Liver (tissue), 9 donors: ENCODE measurements around the gene TMEM44. TPM values are rescaled to one million over a fixed set of nuclear protein-coding genes. Genes with fewer than 3 reads are reported as not detected.
A peak's percentile ranks its signal among the peaks of the same experiment; 100 is the strongest.

Experiments used
- DNase-seq: peaks from one replicate; pipeline ENCODE4 v3.0.0-alpha.2; 2017; ENCODE audit warnings: low spot score
- H3K27ac ChIP-seq, 2 donors: one replicate each; pipeline ENCODE4 v1.7.0; 2013; ENCODE audit warnings: inconsistent platforms in 2 of 2, low read length in 2 of 2, control low read depth in 1 of 2, low read depth in 1 of 2, mild to moderate bottlenecking in 1 of 2
- H3K27me3 ChIP-seq, 4 donors: one replicate each; pipeline versions ENCODE4 v1.6.1 to v1.7.0; 2013; ENCODE audit warnings: low read length in 3 of 4, inconsistent platforms in 1 of 4, mild to moderate bottlenecking in 1 of 4, moderate library complexity in 1 of 4; ENCODE audit not compliant: control insufficient read depth in 4 of 4, insufficient read depth in 4 of 4
- H3K36me3 ChIP-seq, 4 donors: one replicate each; pipeline versions ENCODE4 v1.6.1 to v1.7.0; 2013; ENCODE audit warnings: low read length in 3 of 4, mild to moderate bottlenecking in 3 of 4, low read depth in 1 of 4, moderate library complexity in 1 of 4; ENCODE audit not compliant: control insufficient read depth in 4 of 4, insufficient read depth in 3 of 4
- H3K4me1 ChIP-seq, 4 donors: one replicate each; pipeline versions ENCODE4 v1.6.1 to v1.7.0; 2013; ENCODE audit warnings: low read length in 3 of 4, mild to moderate bottlenecking in 3 of 4, moderate library complexity in 1 of 4; ENCODE audit not compliant: control insufficient read depth in 4 of 4, insufficient read depth in 4 of 4
- H3K4me3 ChIP-seq, 3 donors: one replicate each; pipeline versions ENCODE4 v1.6.1 to v1.7.0; 2013; ENCODE audit warnings: low read length in 3 of 3, control low read depth in 1 of 3, low read depth in 1 of 3, mild to moderate bottlenecking in 1 of 3
- H3K9ac ChIP-seq, 2 donors: one replicate each; pipeline ENCODE4 v1.7.0; 2013; ENCODE audit warnings: low read length in 2 of 2, mild to moderate bottlenecking in 2 of 2, moderate library complexity in 2 of 2, control low read depth in 1 of 2, low read depth in 1 of 2
- H3K9me3 ChIP-seq, 4 donors: one replicate each; pipeline versions ENCODE4 v1.6.1 to v1.7.0; 2013; ENCODE audit warnings: low read length in 3 of 4; ENCODE audit not compliant: control insufficient read depth in 4 of 4
- ATF3 ChIP-seq: IDR thresholded peaks from 2 replicates; pipeline ENCODE4 v1.6.1; 2016; ENCODE audit warnings: antibody characterized with exemption
- CTCF ChIP-seq: fragments of 150-350 bp; IDR thresholded peaks from 2 replicates; pipeline ENCODE4 v1.5.1; 2017; ENCODE audit warnings: improper control_type of control experiment, low read depth, low read length; ENCODE audit not compliant: missing input control
- GABPA ChIP-seq, 2 donors: IDR thresholded peaks in 1 of 2; conservative IDR thresholded peaks in 1 of 2; 2 replicates each; pipeline ENCODE4 v1.6.1; 2016; ENCODE audit warnings: antibody characterized with exemption in 2 of 2, mild to moderate bottlenecking in 1 of 2, moderate library complexity in 1 of 2
- HNF4A ChIP-seq, 2 donors: conservative IDR thresholded peaks; 2 replicates each; pipeline ENCODE4 v1.6.1; 2016; ENCODE audit warnings: antibody characterized with exemption in 2 of 2, mild to moderate bottlenecking in 2 of 2
- HNF4G ChIP-seq: IDR thresholded peaks from 2 replicates; pipeline ENCODE4 v1.6.1; 2016; ENCODE audit warnings: antibody characterized with exemption
- JUND ChIP-seq, 2 donors: IDR thresholded peaks; 2 replicates each; pipeline ENCODE4 v1.6.1; 2016; ENCODE audit warnings: antibody characterized with exemption in 2 of 2
- MAX ChIP-seq: IDR thresholded peaks from 2 replicates; pipeline ENCODE4 v1.6.1; 2016; ENCODE audit warnings: antibody characterized with exemption
- RAD21 ChIP-seq, 2 donors: IDR thresholded peaks; 2 replicates each; pipeline ENCODE4 v1.6.1; 2016; ENCODE audit warnings: antibody characterized with exemption in 2 of 2, mild to moderate bottlenecking in 2 of 2
- SP1 ChIP-seq: IDR thresholded peaks from 2 replicates; pipeline ENCODE4 v1.6.1; 2018; ENCODE audit warnings: antibody characterized with exemption, mild to moderate bottlenecking
- YY1 ChIP-seq: IDR thresholded peaks from 2 replicates; pipeline ENCODE4 v1.6.1; 2016; ENCODE audit warnings: antibody characterized with exemption, mild to moderate bottlenecking
- ZBTB33 ChIP-seq: IDR thresholded peaks from 2 replicates; pipeline ENCODE4 v1.6.1; 2016; ENCODE audit warnings: antibody characterized with exemption
- WGBS: extraction: QIAGEN DNeasy Blood & Tissue Kit; methylation state at CpG from one replicate; pipeline ENCODE4 v1.1.7; 2013; 5-methylcytosine and 5-hydroxymethylcytosine counted together
- polyA plus RNA-seq, 2 donors: library from polyadenylated mRNA; stranded (reverse) in 1 of 2; unstranded in 1 of 2; fragments of 200-250 nt in 1 of 2; fragments of >200 nt in 1 of 2; fragmentation: Nextera tagmentation in 1 of 2; extraction: Ambion mirVana in 1 of 2; gene quantifications; one replicate each; pipeline versions ENCODE4 v1.2.1 to v1.2.3, GENCODE V29; 2013 to 2015
- total RNA-seq, 2 donors: library from RNA; depleted of rRNA; stranded (reverse); fragments of >200 nt; gene quantifications; one replicate each; pipeline ENCODE4 v1.2.3, GENCODE V29; 2014
- donor health status: healthy.
- donor health status: healthy.
- donor health status: healthy.
- donor health status: healthy.
- donor health status: healthy.

TMEM44 gene
- total and polyA plus RNA-seq, 4 donors = 1.8 to 5.0 (median 3.2) TPM

- WGBS = 49% methylated on average over 12 of the region's 12 CpGs
- H3K4me3 ChIP-seq = no peak overlapping the region
- no peak overlapping the region for H3K27ac ChIP-seq
- DNase-seq = no peak
- peaks cover 7 to 24% (median 21%) of the 10 kb centered on the region in 4 donors for H3K4me1 ChIP-seq
- H3K27me3 ChIP-seq = no peaks in the 10 kb centered on the region
- no peak overlapping the region for H3K9ac ChIP-seq
- TF ChIP-seq CTCF (no peak), RAD21 (IDR thresholded peaks at IDR 0.05) (no peak), YY1 (no peak), SP1 (no peak), ATF3 (no peak), JUND (IDR thresholded peaks at IDR 0.05) (no peak)
- no peaks in the 10 kb centered on the region for H3K36me3 ChIP-seq
- no peaks in the 10 kb centered on the region for H3K9me3 ChIP-seq
Observed at GRCh38 chr3:194675081-194675640, 41.9 kb upstream of the TMEM44 start.

- H3K4me3 ChIP-seq = no peak overlapping the region
- no peaks in the 10 kb centered on the region for H3K27me3 ChIP-seq
- TF ChIP-seq ZBTB33 (no peak), HNF4G (peak; percentile 8), HNF4A (conservative IDR thresholded peaks at IDR 0.05) (peak in 1 of 2 donors; percentile 17)
- H3K27ac ChIP-seq = no peak overlapping the region
- H3K9ac ChIP-seq = no peak overlapping the region
- DNase-seq = no peak
- H3K9me3 ChIP-seq = no peaks in the 10 kb centered on the region
- peaks cover 7 to 27% (median 22%) of the 10 kb centered on the region in 4 donors for H3K4me1 ChIP-seq
- peaks cover 0 to 7% (median 4%) of the 10 kb centered on the region in 4 donors for H3K36me3 ChIP-seq
- WGBS = 40% methylated on average over 3 of the region's 3 CpGs
Observed at GRCh38 chr3:194673761-194674160, 40.5 kb upstream of the TMEM44 start.

- Histone ChIP-seq H3K36me3 (peaks cover 0 to 14% (median 6%) of the 10 kb centered on the region in 4 donors), H3K27me3 (no peaks in the 10 kb centered on the region), H3K4me1 (peaks cover 7 to 27% (median 22%) of the 10 kb centered on the region in 4 donors), H3K4me3 (peak overlapping the region; percentile 74 to 100 (median 91)), H3K9me3 (no peaks in the 10 kb centered on the region), H3K9ac (peak overlapping the region; percentile 67 to 96), H3K27ac (peak overlapping the region; percentile 77 to 78)
- DNase-seq = no peak
- TF ChIP-seq YY1 = no peak
- no peak for TF ChIP-seq MAX
- TF ChIP-seq GABPA (IDR thresholded peaks at IDR 0.05 in 1 of 2, conservative IDR thresholded peaks at IDR 0.05 in 1 of 2) = no peak
- WGBS = 52% methylated on average over 5 of the region's 5 CpGs
Observed at GRCh38 chr3:194672876-194673275, 39.7 kb upstream of the TMEM44 start.
